PC-3 (cell line): Measurements from ENCODE around the gene DNMBP.

Experiments used
- CTCF ChIP-seq: fragments of 300-600 bp; sonication (generic); conservative IDR thresholded peaks from 2 replicates; pipeline ENCODE4 v1.5.1; 2017; ENCODE audit warnings: antibody characterized with exemption, low read depth, mild to moderate bottlenecking, low read length
- EZH2 ChIP-seq: fragments of 300-600 bp; sonication (generic); IDR thresholded peaks from one replicate; pipeline ENCODE4 v1.6.1; 2017; ENCODE audit warnings: antibody characterized with exemption, mild to moderate bottlenecking, low read length; ENCODE audit not compliant: unreplicated experiment

- no peak for TF ChIP-seq CTCF
- no peak for TF ChIP-seq EZH2
These were observed 128.4 kb downstream of the DNMBP start for GRCh38 chr10:99881371-99881770.
